Activated CD4-positive, alpha-beta memory T cell treated with anti-CD3 and anti-CD28 coated beads for 36 hours (primary cell): Measurements from ENCODE around the gene PRKACA. TPM values are rescaled to one million over a fixed set of nuclear protein-coding genes. Genes with fewer than 3 reads are reported as not detected.
A peak's percentile ranks its signal among the peaks of the same experiment; 100 is the strongest.

Experiments used
- CTCF ChIA-PET: fragments of 350-600 bp; sonication (Branson Sonifier 250); formaldehyde crosslinking; loops from one replicate; lab custom pipeline; 2021; ENCODE audit warnings: antibody characterized with exemption, inconsistent platforms; lab: Charles Lee
- POLR2A ChIA-PET: fragments of 350-600 bp; sonication (Branson Sonifier 250); formaldehyde crosslinking; loops from one replicate; lab custom pipeline; 2021; ENCODE audit warnings: antibody characterized with exemption; lab: Charles Lee
- DNase-seq: peaks from one replicate; pipeline ENCODE4 v3.0.0-alpha.2; 2020
- H3K27ac Mint-ChIP-seq: one replicate; pipeline ENCODE4 v1.8.0; 2021; ENCODE audit warnings: mixed read lengths
- H3K27me3 Mint-ChIP-seq: one replicate; pipeline ENCODE4 v1.8.0; 2021; ENCODE audit warnings: mixed read lengths
- H3K36me3 Mint-ChIP-seq: one replicate; pipeline ENCODE4 v1.8.0; 2021; ENCODE audit warnings: mixed read lengths
- H3K4me1 Mint-ChIP-seq: one replicate; pipeline ENCODE4 v1.8.0; 2021; ENCODE audit warnings: low read depth, mixed read lengths
- H3K4me3 Mint-ChIP-seq: one replicate; pipeline ENCODE4 v1.8.0; 2021; ENCODE audit warnings: mild to moderate bottlenecking, mixed read lengths
- H3K9me3 Mint-ChIP-seq: one replicate; pipeline ENCODE4 v1.8.0; 2021; ENCODE audit warnings: mixed read lengths
- intact Hi-C: fragments of 100-400 bp; cut with micrococcal nuclease; formaldehyde crosslinking; loops from one replicate; pipeline ENCODE4 v1.15.1; 2023
- total RNA-seq, 2 experiments: library from RNA; stranded (reverse); gene quantifications; one replicate each; pipeline ENCODE4 v1.2.3, GENCODE V29; 2021

PRKACA gene
- total RNA-seq, 2 experiments from 2014 or later: 64.3 to 65.6 TPM

GRCh38 chr19:14102102-14102696, 15.4 kb downstream of the PRKACA start:
- intact Hi-C loops: no loop called here
- ChIA-PET POLR2A (no interaction called here), CTCF (no interaction called here)

GRCh38 chr19:14101003-14101545, 16.5 kb downstream of the PRKACA start:
- intact Hi-C loops: no loop called here
- DNase-seq: no peak
- CTCF ChIA-PET: interaction anchor here (0.9 kb wide), 1 partner anchor 13 kb away, joined by 3 read pairs; no protein-coding TSS in a partner anchor
- no peaks in the 10 kb centered on the region for H3K4me1 Mint-ChIP-seq
- POLR2A ChIA-PET: no interaction called here
- H3K9me3 Mint-ChIP-seq: no peaks in the 10 kb centered on the region
- peaks cover 17% of the 10 kb centered on the region for H3K36me3 Mint-ChIP-seq
- no peak overlapping the region for H3K27ac Mint-ChIP-seq
- H3K27me3 Mint-ChIP-seq: no peaks in the 10 kb centered on the region
- H3K4me3 Mint-ChIP-seq: no peak overlapping the region

More at GRCh38 chr19:14102102-14102696, 15.4 kb downstream of the PRKACA start:
- H3K9me3 Mint-ChIP-seq: no peaks in the 10 kb centered on the region
- H3K36me3 Mint-ChIP-seq: peaks cover 12% of the 10 kb centered on the region
- no peaks in the 10 kb centered on the region for H3K27me3 Mint-ChIP-seq
- no peaks in the 10 kb centered on the region for H3K4me1 Mint-ChIP-seq
- H3K27ac Mint-ChIP-seq: no peak overlapping the region
- DNase-seq: no peak
- no peak overlapping the region for H3K4me3 Mint-ChIP-seq

GRCh38 chr19:14097532-14098151, 19.9 kb downstream of the PRKACA start:
- Mint-ChIP-seq H3K4me3 (no peak overlapping the region), H3K36me3 (peaks cover 23% of the 10 kb centered on the region), H3K9me3 (peaks cover 11% of the 10 kb centered on the region), H3K4me1 (peaks cover 4% of the 10 kb centered on the region), H3K27ac (no peak overlapping the region), H3K27me3 (no peaks in the 10 kb centered on the region)
- CTCF ChIA-PET: no interaction called here
- no peak for DNase-seq
- intact Hi-C loops: no loop called here
- POLR2A ChIA-PET: no interaction called here

DNA sequence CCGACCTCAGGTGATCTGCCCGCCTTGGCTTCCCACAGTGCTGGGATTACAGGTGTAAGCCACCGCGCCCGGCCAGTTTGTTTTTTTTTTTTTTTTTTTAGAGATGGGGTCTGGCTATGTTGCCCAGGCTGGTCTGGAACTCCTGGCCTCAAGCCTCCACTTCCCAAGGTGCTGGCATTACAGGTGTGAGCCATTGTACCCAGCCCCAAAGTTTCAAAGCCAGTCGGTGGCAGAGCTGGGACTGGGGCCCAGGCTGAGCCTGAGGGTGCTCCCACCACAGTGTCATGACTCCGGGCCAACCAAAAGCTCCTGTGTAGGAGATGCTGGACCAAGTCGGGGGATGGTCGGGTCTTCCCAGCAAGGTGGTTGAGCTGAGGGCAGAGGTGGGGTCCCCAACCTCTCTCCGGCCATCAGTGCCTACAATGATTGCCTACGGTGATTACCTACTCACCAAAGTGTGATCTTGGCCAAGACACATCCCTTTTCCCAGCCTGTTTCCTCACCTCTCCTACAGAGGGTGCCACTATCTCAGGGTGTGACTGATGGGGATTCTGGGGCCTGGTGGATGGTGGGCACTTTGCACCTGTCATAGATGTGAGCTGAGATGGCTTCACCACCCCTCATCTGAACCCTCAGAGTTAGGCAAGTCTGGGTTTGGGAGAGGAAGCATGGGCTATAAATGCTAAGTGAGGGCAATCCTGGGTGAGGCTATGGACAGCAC, 21.1 kb downstream of the PRKACA start:
- Mint-ChIP-seq H3K4me1 (peaks cover 12% of the 10 kb centered on the region), H3K36me3 (peaks cover 28% of the 10 kb centered on the region), H3K27ac (no peak overlapping the region), H3K27me3 (no peaks in the 10 kb centered on the region), H3K9me3 (peaks cover 16% of the 10 kb centered on the region), H3K4me3 (no peak overlapping the region)
- intact Hi-C loops: no loop called here
- CTCF ChIA-PET: interaction anchor here (1.8 kb wide), 1 partner anchor 40 kb away, joined by 6 read pairs; the partner anchor contains the start of gene ASF1B
- no peak for DNase-seq
- POLR2A ChIA-PET: no interaction called here

GRCh38 chr19:14094854-14095253, 22.7 kb downstream of the PRKACA start:
- intact Hi-C loops: no loop called here
- ChIA-PET CTCF (interaction anchor here (0.7 to 1.1 kb wide), 2 partner anchors 19 to 42 kb away, joined by 3 read pairs; partner anchors contain the start of gene ASF1B), POLR2A (no interaction called here)
- Mint-ChIP-seq H3K36me3 (peaks cover 24% of the 10 kb centered on the region), H3K9me3 (peaks cover 16% of the 10 kb centered on the region), H3K27me3 (no peaks in the 10 kb centered on the region), H3K4me1 (peaks cover 12% of the 10 kb centered on the region), H3K4me3 (no peak overlapping the region), H3K27ac (no peak overlapping the region)
- DNase-seq: no peak

- Mint-ChIP-seq H3K27ac (no peak overlapping the region), H3K4me3 (peak overlapping the region; percentile 41), H3K36me3 (peaks cover 35% of the 10 kb centered on the region), H3K27me3 (no peaks in the 10 kb centered on the region), H3K4me1 (peaks cover 18% of the 10 kb centered on the region), H3K9me3 (peaks cover 16% of the 10 kb centered on the region)
- no peak for DNase-seq
- CTCF ChIA-PET: no interaction called here
- POLR2A ChIA-PET: interaction anchor here (0.7 to 1.1 kb wide), 2 partner anchors 12 to 1009 kb away, joined by 3 read pairs; no protein-coding TSS in a partner anchor
- intact Hi-C loops: no loop called here
Observed at GRCh38 chr19:14093117-14093823, 24.3 kb downstream of the PRKACA start.

DNA sequence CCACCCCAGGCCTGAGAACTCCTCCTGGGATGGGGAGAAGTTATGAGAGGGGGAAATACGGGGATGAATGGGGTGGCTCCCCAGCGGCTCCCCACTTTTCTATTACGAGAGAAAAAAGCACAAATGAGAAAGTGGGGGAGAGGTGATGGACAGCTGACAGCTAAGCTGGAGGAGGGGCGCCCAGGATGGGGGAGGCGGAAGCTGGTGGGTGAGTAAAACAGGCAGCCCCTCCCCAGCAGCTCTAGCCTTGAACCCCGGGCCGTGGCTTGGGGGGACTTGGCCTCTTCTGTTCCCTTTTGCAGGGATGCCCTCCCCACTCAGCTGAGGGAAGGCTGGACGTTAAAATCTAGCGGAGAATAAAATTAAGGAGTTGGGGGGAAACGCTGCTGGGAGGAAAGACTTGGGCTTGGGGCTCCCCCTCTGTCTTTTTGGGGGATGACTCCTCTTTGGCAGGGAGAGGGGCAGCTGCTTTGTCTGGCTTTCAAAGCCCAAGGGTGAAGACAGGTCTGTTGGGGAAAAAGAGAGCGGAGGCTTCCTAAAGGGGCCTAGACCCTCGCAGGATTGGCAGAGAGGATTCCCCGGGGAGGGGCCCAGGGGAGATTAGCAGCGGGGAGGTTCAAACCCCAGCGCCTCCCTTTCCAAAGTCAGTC, 25.6 kb downstream of the PRKACA start:
- H3K4me1 Mint-ChIP-seq: peaks cover 22% of the 10 kb centered on the region
- H3K36me3 Mint-ChIP-seq: peaks cover 34% of the 10 kb centered on the region
- CTCF ChIA-PET: interaction anchor here (0.6 to 1.6 kb wide), 6 partner anchors 19 to 341 kb away, joined by 3 to 5 read pairs (median 3); partner anchors contain the start of genes MISP3 and PKN1
- H3K27ac Mint-ChIP-seq: peak overlapping the region; percentile 95
- intact Hi-C loops: loop anchor here (1.0 kb wide), 2 partner anchors 25 to 44 kb away; partner anchors contain the start of genes ASF1B and PRKACA
- H3K27me3 Mint-ChIP-seq: no peaks in the 10 kb centered on the region
- H3K4me3 Mint-ChIP-seq: peak overlapping the region; percentile 89
- peak; percentile 68 for DNase-seq
- POLR2A ChIA-PET: interaction anchor here (1.5 to 1.8 kb wide), 2 partner anchors 11 to 45 kb away, joined by 5 read pairs; partner anchors contain the start of gene ASF1B
- H3K9me3 Mint-ChIP-seq: peaks cover 16% of the 10 kb centered on the region

DNA sequence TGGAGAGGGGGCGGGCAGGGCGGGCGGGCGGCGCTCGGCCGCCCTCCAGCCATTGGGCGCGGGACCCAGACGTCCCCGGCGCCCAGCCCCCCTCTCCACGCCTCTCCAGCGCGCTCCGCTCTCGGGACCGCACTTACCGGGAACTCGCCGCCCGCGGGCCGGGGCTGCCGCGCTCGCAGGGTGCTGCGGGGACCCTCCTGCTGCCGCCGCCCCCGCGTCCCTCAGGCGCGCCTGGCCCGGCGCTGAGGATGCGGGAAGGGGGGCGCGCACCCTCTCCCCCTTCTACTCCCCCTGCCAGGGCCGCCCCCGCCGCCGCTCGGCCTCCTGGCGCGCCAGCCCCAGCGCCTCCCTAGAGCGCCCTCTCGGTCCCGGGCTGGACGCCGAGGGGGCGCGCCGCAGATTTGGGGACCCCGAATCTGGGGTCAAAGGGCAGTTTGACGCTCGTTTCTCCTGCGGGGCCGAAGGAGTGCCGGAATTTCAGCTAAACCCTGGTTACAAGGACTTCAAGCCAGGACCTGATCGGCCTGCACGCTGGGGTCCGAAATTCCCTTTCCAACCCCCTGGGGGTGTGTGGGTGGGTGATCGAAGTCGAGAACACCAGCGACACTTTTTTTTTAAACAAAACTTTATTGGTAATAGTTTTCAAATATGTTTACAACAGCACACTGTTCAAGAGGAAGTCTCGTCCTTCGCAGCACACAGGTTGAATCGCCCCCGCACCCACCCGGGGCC, 26.3 kb downstream of the PRKACA start:
- peak; percentile 83 for DNase-seq
- Mint-ChIP-seq H3K36me3 (peaks cover 30% of the 10 kb centered on the region), H3K4me3 (peak overlapping the region; percentile 89), H3K27me3 (no peaks in the 10 kb centered on the region), H3K9me3 (peaks cover 16% of the 10 kb centered on the region), H3K27ac (peak overlapping the region; percentile 95), H3K4me1 (peaks cover 22% of the 10 kb centered on the region)
- ChIA-PET POLR2A (interaction anchor here (1.5 to 1.8 kb wide), 2 partner anchors 10 to 45 kb away, joined by 5 read pairs; partner anchors contain the start of gene ASF1B), CTCF (interaction anchor here (0.6 to 1.6 kb wide), 5 partner anchors 18 to 341 kb away, joined by 3 to 5 read pairs (median 3); partner anchors contain the start of genes MISP3 and PKN1)
- intact Hi-C loops: loop anchor here (1.0 kb wide), 2 partner anchors 26 to 45 kb away; partner anchors contain the start of genes ASF1B and PRKACA

DNA sequence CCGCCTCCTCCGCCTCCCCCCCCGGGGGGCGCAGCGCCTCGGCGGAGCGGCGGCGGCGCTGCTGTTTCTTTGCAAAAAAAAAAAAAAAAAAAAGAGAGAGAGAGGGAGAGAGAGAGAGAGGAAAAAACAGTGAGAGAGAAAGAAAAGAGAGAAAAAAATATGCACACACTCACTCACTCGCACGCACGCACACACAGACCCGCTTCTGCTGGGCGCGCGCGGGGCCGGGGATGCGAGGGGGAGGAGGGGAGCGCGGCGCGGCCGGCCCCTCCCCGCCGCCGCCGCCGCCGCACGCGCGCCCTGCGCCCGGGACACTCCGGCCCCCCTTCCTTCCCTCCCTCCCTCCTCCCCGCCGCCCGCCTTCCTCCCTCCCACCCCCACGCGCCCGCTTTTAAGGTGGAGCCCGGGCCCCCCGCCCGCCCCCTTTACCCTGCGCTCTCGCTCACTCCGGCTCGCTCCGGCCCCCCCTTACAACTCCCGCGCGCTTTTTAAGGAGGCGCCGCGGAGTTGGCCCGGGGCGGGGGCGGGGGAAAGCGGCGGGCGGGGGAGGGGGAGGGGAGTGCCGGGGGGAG, 27.0 kb downstream of the PRKACA start, which contains the start of gene SAMD1:
Gene SAMD1, minus strand, starts transcription at position 243 of the 572 bp plus-strand sequence.
- intact Hi-C loops: loop anchor here (1.0 kb wide), 3 partner anchors 9 to 46 kb away; partner anchors contain the start of genes ASF1B and PRKACA
- peak; percentile 88 for DNase-seq
- H3K27me3 Mint-ChIP-seq: no peaks in the 10 kb centered on the region
- peak within 1 kb of the TSS; percentile 95 for H3K27ac Mint-ChIP-seq
- H3K36me3 Mint-ChIP-seq: peaks cover 30% of the 10 kb centered on the region
- peaks cover 22% of the 10 kb centered on the region for H3K4me1 Mint-ChIP-seq
- CTCF ChIA-PET: interaction anchor here (1.0 to 1.6 kb wide), 5 partner anchors 9 to 209 kb away, joined by 3 to 4 read pairs (median 4); partner anchors contain the start of genes ASF1B and MISP3
- POLR2A ChIA-PET: interaction anchor here (1.5 to 1.8 kb wide), 2 partner anchors 10 to 46 kb away, joined by 5 read pairs; partner anchors contain the start of gene ASF1B
- H3K4me3 Mint-ChIP-seq: peak within 1 kb of the TSS; percentile 89
- H3K9me3 Mint-ChIP-seq: peaks cover 16% of the 10 kb centered on the region
